OCI-LY3 (cell line): ENCODE results near the gene WWOX.

Experiments
- EZH2phosphoT487 ChIP-seq: fragments of 200-600 bp; shearing (Covaris generic); IDR thresholded peaks from 2 replicates; pipeline ENCODE4 v1.6.1; 2018; ENCODE audit warnings: antibody characterized with exemption, mixed run types, low read depth
- TF ChIP-seq, protein P1 (sequence below): fragments of 200-600, 300-600 bp; sonication (generic); IDR thresholded peaks from 2 replicates; pipeline ENCODE4 v1.5.1; 2014; ENCODE audit warnings: antibody characterized with exemption, low read length, low read depth

- TF ChIP-seq, protein P1, sequence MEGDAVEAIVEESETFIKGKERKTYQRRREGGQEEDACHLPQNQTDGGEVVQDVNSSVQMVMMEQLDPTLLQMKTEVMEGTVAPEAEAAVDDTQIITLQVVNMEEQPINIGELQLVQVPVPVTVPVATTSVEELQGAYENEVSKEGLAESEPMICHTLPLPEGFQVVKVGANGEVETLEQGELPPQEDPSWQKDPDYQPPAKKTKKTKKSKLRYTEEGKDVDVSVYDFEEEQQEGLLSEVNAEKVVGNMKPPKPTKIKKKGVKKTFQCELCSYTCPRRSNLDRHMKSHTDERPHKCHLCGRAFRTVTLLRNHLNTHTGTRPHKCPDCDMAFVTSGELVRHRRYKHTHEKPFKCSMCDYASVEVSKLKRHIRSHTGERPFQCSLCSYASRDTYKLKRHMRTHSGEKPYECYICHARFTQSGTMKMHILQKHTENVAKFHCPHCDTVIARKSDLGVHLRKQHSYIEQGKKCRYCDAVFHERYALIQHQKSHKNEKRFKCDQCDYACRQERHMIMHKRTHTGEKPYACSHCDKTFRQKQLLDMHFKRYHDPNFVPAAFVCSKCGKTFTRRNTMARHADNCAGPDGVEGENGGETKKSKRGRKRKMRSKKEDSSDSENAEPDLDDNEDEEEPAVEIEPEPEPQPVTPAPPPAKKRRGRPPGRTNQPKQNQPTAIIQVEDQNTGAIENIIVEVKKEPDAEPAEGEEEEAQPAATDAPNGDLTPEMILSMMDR, result no peak
- no peak for TF ChIP-seq EZH2phosphoT487
Measured at GRCh38 chr16:78179666-78180065, 80.2 kb downstream of the WWOX start.
